CD4-positive, alpha-beta memory T cell (primary cell): ENCODE results near the gene PGAM5. TPM values are rescaled to one million over a fixed set of nuclear protein-coding genes. Genes with fewer than 3 reads are reported as not detected.

ENCODE experiments used
- CTCF ChIA-PET: fragments of 350-600 bp; sonication (Branson Sonifier 250); formaldehyde crosslinking; loops from one replicate; lab custom pipeline; 2021; ENCODE audit warnings: inconsistent platforms; ENCODE audit not compliant: partially characterized antibody; lab: Charles Lee
- POLR2A ChIA-PET: fragments of 350-600 bp; sonication (Branson Sonifier 250); formaldehyde crosslinking; loops from one replicate; lab custom pipeline; 2021; ENCODE audit not compliant: partially characterized antibody; lab: Charles Lee
- DNase-seq, 5 donors: peaks; one replicate each; pipeline versions ENCODE4 v3.0.0 to v3.0.0-alpha.2; 2020 to 2022; ENCODE audit warnings: mixed read lengths in 1 of 5
- H3K27ac ChIP-seq: one replicate; pipeline ENCODE4 v1.7.0; 2013; ENCODE audit warnings: low read depth, low read length
- H3K27me3 ChIP-seq: 2 replicates; pipeline ENCODE4 v1.7.0; 2013; ENCODE audit warnings: mild to moderate bottlenecking, low read length, moderate library complexity; ENCODE audit not compliant: insufficient read depth
- H3K36me3 ChIP-seq: 2 replicates; pipeline ENCODE4 v1.7.0; 2013; ENCODE audit warnings: mild to moderate bottlenecking, low read length, moderate library complexity; ENCODE audit not compliant: insufficient read depth
- H3K4me1 ChIP-seq: 2 replicates; pipeline ENCODE4 v1.7.0; 2013; ENCODE audit warnings: mild to moderate bottlenecking, low read length, moderate library complexity; ENCODE audit not compliant: insufficient read depth
- H3K4me3 ChIP-seq, 2 donors: one replicate each; pipeline ENCODE4 v1.7.0; 2013; ENCODE audit warnings: low read length in 2 of 2, mild to moderate bottlenecking in 1 of 2
- H3K9me3 ChIP-seq, 2 donors: one replicate each; pipeline ENCODE4 v1.7.0; 2013; ENCODE audit warnings: low read length in 2 of 2, control low read depth in 1 of 2; ENCODE audit not compliant: control insufficient read depth in 1 of 2
- H3K27ac Mint-ChIP-seq, 7 donors: one replicate each; pipeline ENCODE4 v1.8.0; 2020 to 2021; ENCODE audit warnings: mixed read lengths in 7 of 7, mild to moderate bottlenecking in 6 of 7, inconsistent platforms in 3 of 7, moderate library complexity in 3 of 7
- H3K27me3 Mint-ChIP-seq, 2 donors: one replicate each; pipeline ENCODE4 v1.8.0; 2020 to 2021; ENCODE audit warnings: mixed read lengths in 2 of 2
- H3K36me3 Mint-ChIP-seq, 2 donors: one replicate each; pipeline ENCODE4 v1.8.0; 2020 to 2021; ENCODE audit warnings: mixed read lengths in 2 of 2, inconsistent platforms in 1 of 2, mild to moderate bottlenecking in 1 of 2
- H3K4me1 Mint-ChIP-seq, 4 donors: one replicate each; pipeline ENCODE4 v1.8.0; 2020 to 2021; ENCODE audit warnings: mixed read lengths in 4 of 4, mild to moderate bottlenecking in 1 of 4
- H3K4me3 Mint-ChIP-seq, 8 donors: one replicate each; pipeline ENCODE4 v1.8.0; 2020 to 2021; ENCODE audit warnings: mixed read lengths in 8 of 8, mild to moderate bottlenecking in 7 of 8, moderate library complexity in 6 of 8, inconsistent platforms in 3 of 8
- H3K9me3 Mint-ChIP-seq, 8 donors: one replicate each; pipeline ENCODE4 v1.8.0; 2020 to 2021; ENCODE audit warnings: mixed read lengths in 8 of 8, mild to moderate bottlenecking in 5 of 8, inconsistent platforms in 3 of 8, moderate library complexity in 1 of 8
- intact Hi-C: fragments of 100-400 bp; cut with micrococcal nuclease; formaldehyde crosslinking; loops from one replicate; pipeline ENCODE4 v1.15.1; 2023
- polyA plus RNA-seq, 2 donors: library from polyadenylated mRNA; unstranded; fragments of 300-500 nt; fragmentation: Illumina TruSeq; gene quantifications; one replicate each; pipeline ENCODE4 v1.2.3, GENCODE V29; 2021
- total RNA-seq, 2 experiments: library from RNA; stranded (reverse); gene quantifications; one replicate each; pipeline ENCODE4 v1.2.3, GENCODE V29; 2021

Gene PGAM5
- total and polyA plus RNA-seq, 4 experiments from 2014 or later, result 7.2 to 29.7 (median 25.9) TPM

GRCh38 chr12:132759359-132759758 is 48.7 kb downstream of the PGAM5 start:
- peaks cover 10 to 29% of the 10 kb centered on the region in 2 donors for H3K36me3 Mint-ChIP-seq
- H3K4me3 Mint-ChIP-seq, result peak overlapping the region in 6 of 8 donors; percentile 35 to 99 (median 88)
- no peak overlapping the region for H3K27ac ChIP-seq

GRCh38 chr12:132761032-132761920 is 50.6 kb downstream of the PGAM5 start, which contains the start of gene ANKLE2:
ANKLE2 (minus strand) TSS chr12:132761832; CDS start chr12:132761798, 34 bp downstream.
- Mint-ChIP-seq H3K4me1 (peaks cover 14 to 27% (median 22%) of the 10 kb centered on the region in 4 donors), H3K27me3 (no peaks in the 10 kb centered on the region), H3K9me3 (peaks cover 0 to 3% (median 0%) of the 10 kb centered on the region in 8 donors), H3K36me3 (peaks cover 4 to 21% of the 10 kb centered on the region in 2 donors), H3K27ac (peak within 1 kb of the TSS; percentile 95 to 99 (median 97)), H3K4me3 (peak within 1 kb of the TSS; percentile 82 to 99 (median 93))
- ChIA-PET CTCF (interaction anchor here (1.0 to 1.2 kb wide), 3 partner anchors 11 to 145 kb away, joined by 3 to 5 read pairs (median 3); no protein-coding TSS in a partner anchor), POLR2A (interaction anchor here (1.0 to 2.3 kb wide), 11 partner anchors 9 to 319 kb away, joined by 3 to 11 read pairs (median 5); partner anchors contain the start of genes CHFR, PGAM5 and ZNF605)
- H3K4me3 ChIP-seq, result peak within 1 kb of the TSS; percentile 75 to 81
- H3K9me3 ChIP-seq, result no peaks in the 10 kb centered on the region
- no peaks in the 10 kb centered on the region for H3K27me3 ChIP-seq
- peak within 1 kb of the TSS; percentile 89 for H3K27ac ChIP-seq
- peaks cover 24% of the 10 kb centered on the region for H3K4me1 ChIP-seq
- H3K36me3 ChIP-seq, result no peaks in the 10 kb centered on the region
- intact Hi-C loops, result loop anchor here (1.0 to 5.0 kb wide), 5 partner anchors 66 to 370 kb away; partner anchors contain the start of genes GOLGA3, ZNF10, ZNF140 and ZNF84
- DNase-seq, result peak; percentile 68 to 86 (median 70)

More at GRCh38 chr12:132759359-132759758, 48.7 kb downstream of the PGAM5 start:
- Histone ChIP-seq H3K36me3 (peaks cover 7% of the 10 kb centered on the region), H3K4me3 (no peak overlapping the region), H3K4me1 (peaks cover 24% of the 10 kb centered on the region), H3K27me3 (no peaks in the 10 kb centered on the region), H3K9me3 (no peaks in the 10 kb centered on the region)
- H3K27me3 Mint-ChIP-seq, result no peaks in the 10 kb centered on the region
- intact Hi-C loops, result no loop called here
- CTCF ChIA-PET, result interaction anchor here (1.0 to 1.2 kb wide), 2 partner anchors 10 to 63 kb away, joined by 3 read pairs; no protein-coding TSS in a partner anchor
- POLR2A ChIA-PET, result no interaction called here
- H3K9me3 Mint-ChIP-seq, result peaks cover 0 to 3% (median 0%) of the 10 kb centered on the region in 8 donors
- H3K27ac Mint-ChIP-seq, result peak overlapping the region in 4 of 7 donors; percentile 31 to 97 (median 55)
- DNase-seq, result no peak
- peaks cover 14 to 27% (median 21%) of the 10 kb centered on the region in 4 donors for H3K4me1 Mint-ChIP-seq

GRCh38 chr12:132761921-132762583 is 51.4 kb downstream of the PGAM5 start:
- CTCF ChIA-PET, result interaction anchor here (1.0 to 1.2 kb wide), 2 partner anchors 143 to 144 kb away, joined by 3 to 5 read pairs; no protein-coding TSS in a partner anchor
- peak overlapping the region; percentile 81 for H3K27ac ChIP-seq
- H3K27me3 ChIP-seq, result no peaks in the 10 kb centered on the region
- Mint-ChIP-seq H3K27ac (peak overlapping the region; percentile 61 to 92 (median 87)), H3K9me3 (peaks cover 0 to 3% (median 0%) of the 10 kb centered on the region in 8 donors), H3K27me3 (no peaks in the 10 kb centered on the region), H3K4me3 (peak overlapping the region; percentile 72 to 88 (median 80)), H3K36me3 (peaks cover 2 to 18% of the 10 kb centered on the region in 2 donors), H3K4me1 (peaks cover 12 to 25% (median 20%) of the 10 kb centered on the region in 4 donors)
- H3K4me3 ChIP-seq, result peak overlapping the region; percentile 65 to 66
- peaks cover 24% of the 10 kb centered on the region for H3K4me1 ChIP-seq
- DNase-seq, result peak; percentile 80 to 89 (median 87)
- POLR2A ChIA-PET, result interaction anchor here (0.7 to 2.3 kb wide), 10 partner anchors 8 to 225 kb away, joined by 3 to 11 read pairs (median 5); partner anchors contain the start of genes CHFR and PGAM5
- intact Hi-C loops, result loop anchor here (1.0 to 5.0 kb wide), 8 partner anchors 52 to 369 kb away; partner anchors contain the start of genes CHFR, GOLGA3, PGAM5 and POLE
- no peaks in the 10 kb centered on the region for H3K9me3 ChIP-seq
- H3K36me3 ChIP-seq, result no peaks in the 10 kb centered on the region

GRCh38 chr12:132764231-132764630 is 53.6 kb downstream of the PGAM5 start:
- CTCF ChIA-PET, result interaction anchor here (1.1 to 2.8 kb wide), 3 partner anchors 11 to 142 kb away, joined by 4 to 9 read pairs (median 5); no protein-coding TSS in a partner anchor
- intact Hi-C loops, result loop anchor here (5.0 kb wide), 2 partner anchors 63 to 273 kb away; partner anchors contain the start of genes GOLGA3 and ZNF84
- H3K9me3 ChIP-seq, result no peaks in the 10 kb centered on the region
- peaks cover 3 to 13% of the 10 kb centered on the region in 2 donors for H3K36me3 Mint-ChIP-seq
- peaks cover 0 to 3% (median 0%) of the 10 kb centered on the region in 8 donors for H3K9me3 Mint-ChIP-seq
- no peak overlapping the region for H3K4me3 Mint-ChIP-seq
- no peak for DNase-seq
- H3K4me1 ChIP-seq, result peaks cover 29% of the 10 kb centered on the region
- H3K27ac Mint-ChIP-seq, result no peak overlapping the region
- H3K27ac ChIP-seq, result no peak overlapping the region
- no peak overlapping the region for H3K4me3 ChIP-seq
- H3K36me3 ChIP-seq, result no peaks in the 10 kb centered on the region
- no peaks in the 10 kb centered on the region for H3K27me3 ChIP-seq
- no peaks in the 10 kb centered on the region for H3K27me3 Mint-ChIP-seq
- POLR2A ChIA-PET, result interaction anchor here (0.6 to 1.5 kb wide), 2 partner anchors 64 to 84 kb away, joined by 3 to 5 read pairs; partner anchors contain the start of gene GOLGA3
- peaks cover 17 to 31% (median 25%) of the 10 kb centered on the region in 4 donors for H3K4me1 Mint-ChIP-seq

GRCh38 chr12:132765361-132765760 is 54.7 kb downstream of the PGAM5 start:
- Mint-ChIP-seq H3K27me3 (no peaks in the 10 kb centered on the region), H3K9me3 (peaks cover 0 to 3% (median 0%) of the 10 kb centered on the region in 8 donors), H3K36me3 (peaks cover 3 to 9% of the 10 kb centered on the region in 2 donors), H3K4me1 (peaks cover 15 to 30% (median 18%) of the 10 kb centered on the region in 4 donors), H3K27ac (no peak overlapping the region), H3K4me3 (peak overlapping the region in 2 of 8 donors; percentile 19 to 25)
- Histone ChIP-seq H3K27me3 (no peaks in the 10 kb centered on the region), H3K4me3 (no peak overlapping the region), H3K4me1 (peaks cover 20% of the 10 kb centered on the region), H3K27ac (no peak overlapping the region), H3K9me3 (no peaks in the 10 kb centered on the region), H3K36me3 (no peaks in the 10 kb centered on the region)
- intact Hi-C loops, result no loop called here
- no peak for DNase-seq
- ChIA-PET POLR2A (interaction anchor here (0.6 to 1.8 kb wide), 5 partner anchors 41 to 143 kb away, joined by 3 to 5 read pairs (median 3); partner anchors contain the start of genes CHFR and GOLGA3), CTCF (interaction anchor here (1.1 to 4.3 kb wide), 3 partner anchors 10 to 141 kb away, joined by 4 to 45 read pairs (median 9); no protein-coding TSS in a partner anchor)

- intact Hi-C loops, result no loop called here
- Histone ChIP-seq H3K4me3 (no peak overlapping the region), H3K27ac (no peak overlapping the region), H3K9me3 (no peaks in the 10 kb centered on the region), H3K36me3 (no peaks in the 10 kb centered on the region), H3K27me3 (no peaks in the 10 kb centered on the region), H3K4me1 (peaks cover 19% of the 10 kb centered on the region)
- no peaks in the 10 kb centered on the region for H3K27me3 Mint-ChIP-seq
- H3K27ac Mint-ChIP-seq, result no peak overlapping the region
- POLR2A ChIA-PET, result interaction anchor here (1.8 kb wide), 1 partner anchor 138 kb away, joined by 4 read pairs; no protein-coding TSS in a partner anchor
- DNase-seq, result no peak
- CTCF ChIA-PET, result interaction anchor here (2.8 to 4.3 kb wide), 2 partner anchors 8 to 139 kb away, joined by 9 to 45 read pairs; no protein-coding TSS in a partner anchor
- H3K4me1 Mint-ChIP-seq, result peaks cover 16 to 28% (median 16%) of the 10 kb centered on the region in 4 donors
- no peak overlapping the region for H3K4me3 Mint-ChIP-seq
- no peaks in the 10 kb centered on the region for H3K9me3 Mint-ChIP-seq
- peaks cover 3% of the 10 kb centered on the region in 2 donors for H3K36me3 Mint-ChIP-seq
Measured at GRCh38 chr12:132766380-132767085, 55.9 kb downstream of the PGAM5 start.
